ENCODE measurements around the gene ARHGEF6.

DNA sequence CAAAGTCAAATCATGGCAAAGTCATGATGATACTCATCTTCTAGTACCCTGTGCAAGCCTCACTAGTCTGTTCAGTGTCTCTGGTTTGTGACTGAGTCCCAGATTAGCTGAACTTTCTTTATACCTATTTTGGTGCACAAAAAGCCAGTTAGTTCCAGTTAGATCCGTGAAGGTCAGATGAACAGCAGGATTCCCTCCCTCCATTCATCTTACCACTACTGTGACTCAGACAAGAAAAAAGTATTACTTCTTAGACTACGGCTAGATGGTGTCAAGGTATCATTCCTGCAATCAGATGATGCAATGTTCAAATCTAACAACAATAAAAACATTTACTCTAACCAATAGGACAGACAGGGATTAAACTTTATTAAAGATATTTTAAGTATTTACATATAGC is 30.4 kb downstream of the ARHGEF6 start:
- TF ChIP-seq EZH2 (IDR thresholded peaks at IDR 0.05; ENCODE audit: low read depth, unreplicated experiment) (no peak), CTCF (conservative IDR thresholded peaks at IDR 0.05; ENCODE audit: low read depth in 2 of 2) (no peak), JUNB (IDR thresholded peaks at IDR 0.05; ENCODE audit: unreplicated experiment) (no peak)

Data from GM23338 (cell line).